Endothelial cell of umbilical vein (primary cell): ENCODE measurements around the gene RNASE13. TPM values are rescaled to one million over a fixed set of nuclear protein-coding genes. Genes with fewer than 3 reads are reported as not detected.

Source experiments
- microRNA-seq: library from miRNA; unstranded; fragments of <30 nt; microRNA quantifications from one replicate; pipeline ENCODE4 v1.2.0, GENCODE V29; 2021; ENCODE audit warnings: borderline number of aligned reads, borderline replicate concordance
- polyA plus RNA-seq, 4 experiments: library from polyadenylated mRNA; depleted of rRNA in 3 of 4; stranded (reverse) in 3 of 4; unstranded in 1 of 4; fragments of >200 nt; gene quantifications; 2 replicates each; pipeline versions ENCODE4 v1.2.1 to v1.2.3, GENCODE V29; 2011 to 2012; ENCODE audit warnings: missing spikeins in 1 of 4
- total RNA-seq: library from RNA; stranded (reverse); gene quantifications from 2 replicates; pipeline ENCODE4 v1.2.3, GENCODE V29; 2021

Gene RNASE13
- total and polyA plus RNA-seq, 2 donors (not counting 3 experiments of a cell fraction or from before 2014, with no cell fraction given), result not detected

Small RNA genes lying within 50 kb of the gene (microRNA-seq; reads per million reads assigned to microRNA genes)
- gene MIR6717, result not detected

Other genes with a start within 250 kb of the RNASE13 start
- gene RNASE1, start 232.0 kb downstream of the RNASE13 start, total RNA-seq, result 182 and 216 TPM in 2 replicates
- gene RNASE1, start 232.0 kb downstream of the RNASE13 start, polyA plus RNA-seq, result 909 and 1,090 TPM in 2 replicates
- gene RNASE3, start 143.4 kb downstream of the RNASE13 start, total RNA-seq, result not detected in 2 replicates
- not detected in 2 replicates for gene RNASE3, start 143.4 kb downstream of the RNASE13 start, polyA plus RNA-seq
- gene RNASE2, start 79.3 kb downstream of the RNASE13 start, total RNA-seq, result not detected in 2 replicates
- not detected in 2 replicates for gene RNASE2, start 79.3 kb downstream of the RNASE13 start, polyA plus RNA-seq
- 50.2 and 60.6 TPM in 2 replicates for gene METTL17, start 44.8 kb downstream of the RNASE13 start, total RNA-seq
- gene METTL17, start 44.8 kb downstream of the RNASE13 start, polyA plus RNA-seq, result 81.5 and 90.6 TPM in 2 replicates
- not detected in 2 replicates for gene SLC39A2, start 35.5 kb downstream of the RNASE13 start, total RNA-seq
- 0.06 TPM in 1 of 2 replicates, not detected in the other for gene SLC39A2, start 35.5 kb downstream of the RNASE13 start, polyA plus RNA-seq
- gene NDRG2, start 9.7 kb downstream of the RNASE13 start, total RNA-seq, result not detected in 2 replicates
- gene NDRG2, start 9.7 kb downstream of the RNASE13 start, polyA plus RNA-seq, result 0.37 and 0.54 TPM in 2 replicates
- not detected in 2 replicates for gene TPPP2, start 4.6 kb downstream of the RNASE13 start, total RNA-seq
- not detected in 2 replicates for gene TPPP2, start 4.6 kb downstream of the RNASE13 start, polyA plus RNA-seq
- gene RNASE7, start 7.6 kb upstream of the RNASE13 start, total RNA-seq, result not detected in 2 replicates
- gene RNASE7, start 7.6 kb upstream of the RNASE13 start, polyA plus RNA-seq, result not detected in 2 replicates
- gene RNASE8, start 23.0 kb upstream of the RNASE13 start, total RNA-seq, result not detected in 2 replicates
- gene RNASE8, start 23.0 kb upstream of the RNASE13 start, polyA plus RNA-seq, result not detected in 2 replicates
- 1.9 and 2.6 TPM in 2 replicates for gene ARHGEF40, start 35.5 kb upstream of the RNASE13 start, total RNA-seq
- 19.9 and 30.4 TPM in 2 replicates for gene ARHGEF40, start 35.5 kb upstream of the RNASE13 start, polyA plus RNA-seq
- gene ZNF219, start 63.8 kb upstream of the RNASE13 start, total RNA-seq, result 12.8 and 15.2 TPM in 2 replicates
- 13.2 and 21.2 TPM in 2 replicates for gene ZNF219, start 63.8 kb upstream of the RNASE13 start, polyA plus RNA-seq
- not detected in 2 replicates for gene TMEM253, start 66.3 kb upstream of the RNASE13 start, total RNA-seq
- 0.14 and 0.25 TPM in 2 replicates for gene TMEM253, start 66.3 kb upstream of the RNASE13 start, polyA plus RNA-seq
- not detected in 2 replicates for gene OR5AU1, start 121.3 kb upstream of the RNASE13 start, total RNA-seq
- gene OR5AU1, start 121.3 kb upstream of the RNASE13 start, polyA plus RNA-seq, result not detected in 2 replicates
- gene HNRNPC, start 234.6 kb upstream of the RNASE13 start, total RNA-seq, result 611 and 674 TPM in 2 replicates
- gene HNRNPC, start 234.6 kb upstream of the RNASE13 start, polyA plus RNA-seq, result 309 and 531 TPM in 2 replicates
- gene RPGRIP1, start 245.3 kb upstream of the RNASE13 start, total RNA-seq, result not detected in 2 replicates
- gene RPGRIP1, start 245.3 kb upstream of the RNASE13 start, polyA plus RNA-seq, result not detected in 2 replicates